DMS114 treated with DMSO at 0.1 percent for 48 hours (cell line): Measurements from ENCODE around the gene RNF157.
"Not testable (repeated sequence)": the region's sequence is repeated elsewhere in the genome, so short reads cannot be mapped to it uniquely, and the experiment has no call there.

Source experiments
- DNase-seq: peaks from one replicate; lab custom pipeline; 2025; ENCODE audit not compliant: unreplicated experiment; lab: John Stamatoyannopoulos, UW

The RNF157 gene

GRCh38 chr17:76195281-76196096, 44.8 kb downstream of the RNF157 start:
- no peak for DNase-seq

- DNase-seq = no peak
Measured at GRCh38 chr17:76193591-76193990, 46.7 kb downstream of the RNF157 start.

GRCh38 chr17:76191896-76192295, 48.4 kb downstream of the RNF157 start:
- no peak for DNase-seq

- DNase-seq = no peak
Measured at GRCh38 chr17:76189741-76190140, 50.6 kb downstream of the RNF157 start.

- no peak for DNase-seq
Measured at GRCh38 chr17:76189247-76189646, 51.0 kb downstream of the RNF157 start.

GRCh38 chr17:76188213-76189016, 51.9 kb downstream of the RNF157 start:
- DNase-seq = no peak

GRCh38 chr17:76186774-76187173, 53.5 kb downstream of the RNF157 start:
- DNase-seq = not testable (repeated sequence)

- DNase-seq = no peak
Measured at GRCh38 chr17:76184290-76184689, 56.0 kb downstream of the RNF157 start.

GRCh38 chr17:76182016-76182764, 58.1 kb downstream of the RNF157 start:
- DNase-seq = peak; percentile 80

GRCh38 chr17:76179496-76180467, 60.5 kb downstream of the RNF157 start:
- no peak for DNase-seq

GRCh38 chr17:76178124-76178523, 62.2 kb downstream of the RNF157 start:
- no peak for DNase-seq

- no peak for DNase-seq
Measured at GRCh38 chr17:76176701-76177574, 63.4 kb downstream of the RNF157 start.

GRCh38 chr17:76174037-76174436, 66.3 kb downstream of the RNF157 start:
- no peak for DNase-seq

GRCh38 chr17:76173474-76173873, 66.8 kb downstream of the RNF157 start:
- no peak for DNase-seq

GRCh38 chr17:76171706-76172105, 68.6 kb downstream of the RNF157 start:
- no peak for DNase-seq

GRCh38 chr17:76170114-76170513, 70.2 kb downstream of the RNF157 start:
- DNase-seq = no peak

- no peak for DNase-seq
Measured at GRCh38 chr17:76166906-76167305, 73.4 kb downstream of the RNF157 start.

- no peak for DNase-seq
Measured at GRCh38 chr17:76166168-76166567, 74.1 kb downstream of the RNF157 start.

- DNase-seq = no peak
Measured at GRCh38 chr17:76164331-76164730, 76.0 kb downstream of the RNF157 start.
